ENCODE results near the gene BRD8. TPM values are rescaled to one million over a fixed set of nuclear protein-coding genes. Genes with fewer than 3 reads are reported as not detected.
"Not testable (repeated sequence)": the region's sequence is repeated elsewhere in the genome, so short reads cannot be mapped to it uniquely, and the experiment has no call there.

Gene BRD8
- total and polyA plus RNA-seq, 2 donors = 44.3 to 75.3 TPM

- no peaks in the 10 kb centered on the region for H3K9me3 ChIP-seq (ENCODE audit: control insufficient read depth in 2 of 2, insufficient read depth in 1 of 2, low read length in 1 of 2)
- WGBS = under 1% methylated on average over 16 of the region's 16 CpGs
- no peaks in the 10 kb centered on the region for H3K27me3 ChIP-seq (ENCODE audit: control insufficient read depth in 2 of 2, insufficient read depth in 1 of 2, low read length in 1 of 2)
- H3K4me3 ChIP-seq (ENCODE audit: low read length in 2 of 2) = peak overlapping the region; percentile 69 to 75
- DNase-seq (ENCODE audit: low read depth in 6 of 9, low spot score in 9 of 9) = peak in 8 of 9 donors; percentile 9 to 58 (median 32)
- H3K27ac ChIP-seq (ENCODE audit: low read depth in 1 of 2, low read length in 1 of 2) = peak overlapping the region; percentile 87 to 97
- peaks cover 19 to 20% of the 10 kb centered on the region in 2 donors for H3K4me1 ChIP-seq (ENCODE audit: control insufficient read depth in 2 of 2, insufficient read depth in 2 of 2, low read length in 2 of 2)
- H3K36me3 ChIP-seq (ENCODE audit: control insufficient read depth in 2 of 2, insufficient read depth in 2 of 2, low read length in 1 of 2) = peaks cover 24 to 56% of the 10 kb centered on the region in 2 donors
These were observed 402 bp downstream of the BRD8 start for GRCh38 chr5:138177941-138178515.

GRCh38 chr5:138170299-138170698, 8.1 kb downstream of the BRD8 start:
- DNase-seq (ENCODE audit: low read depth in 6 of 9, low spot score in 9 of 9) = no peak
- no peak overlapping the region for H3K27ac ChIP-seq (ENCODE audit: low read depth in 1 of 2, low read length in 1 of 2)
- H3K4me3 ChIP-seq (ENCODE audit: low read length in 2 of 2) = no peak overlapping the region
- H3K36me3 ChIP-seq (ENCODE audit: control insufficient read depth in 2 of 2, insufficient read depth in 2 of 2, low read length in 1 of 2) = peaks cover 67 to 93% of the 10 kb centered on the region in 2 donors
- H3K4me1 ChIP-seq (ENCODE audit: control insufficient read depth in 2 of 2, insufficient read depth in 2 of 2, low read length in 2 of 2) = no peaks in the 10 kb centered on the region
- H3K9me3 ChIP-seq (ENCODE audit: control insufficient read depth in 2 of 2, insufficient read depth in 1 of 2, low read length in 1 of 2) = no peaks in the 10 kb centered on the region
- no peaks in the 10 kb centered on the region for H3K27me3 ChIP-seq (ENCODE audit: control insufficient read depth in 2 of 2, insufficient read depth in 1 of 2, low read length in 1 of 2)

DNA sequence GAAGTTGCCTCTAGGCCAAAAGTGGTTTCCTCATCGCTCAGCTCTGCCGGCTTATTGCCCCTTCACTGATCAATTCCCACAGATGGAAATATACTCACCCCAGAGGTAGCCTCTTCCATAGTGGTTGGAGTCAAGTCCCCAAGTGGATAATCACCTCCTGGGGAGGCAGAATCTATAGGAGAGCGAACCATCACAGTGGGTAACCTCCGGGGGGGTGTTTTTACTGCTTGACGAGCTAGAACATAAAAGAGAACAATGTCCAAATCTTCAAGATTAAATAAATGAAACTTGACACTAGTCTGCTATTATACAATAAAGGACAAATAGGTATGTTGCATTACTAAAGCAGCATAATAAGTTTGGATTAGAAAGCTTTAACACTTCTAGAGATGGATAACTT, 9.3 kb downstream of the BRD8 start:
- DNase-seq (ENCODE audit: low read depth in 6 of 9, low spot score in 9 of 9) = no peak
- no peak overlapping the region for H3K27ac ChIP-seq (ENCODE audit: low read depth in 1 of 2, low read length in 1 of 2)
- 98% methylated on average over 5 of the region's 5 CpGs for WGBS

GRCh38 chr5:138163721-138164120, 14.7 kb downstream of the BRD8 start:
- Histone ChIP-seq H3K36me3 (ENCODE audit: control insufficient read depth in 2 of 2, insufficient read depth in 2 of 2, low read length in 1 of 2) (peaks cover 86 to 97% of the 10 kb centered on the region in 2 donors), H3K4me3 (ENCODE audit: low read length in 2 of 2) (no peak overlapping the region), H3K27ac (ENCODE audit: low read depth in 1 of 2, low read length in 1 of 2) (no peak overlapping the region), H3K27me3 (ENCODE audit: control insufficient read depth in 2 of 2, insufficient read depth in 1 of 2, low read length in 1 of 2) (no peaks in the 10 kb centered on the region), H3K9me3 (ENCODE audit: control insufficient read depth in 2 of 2, insufficient read depth in 1 of 2, low read length in 1 of 2) (no peaks in the 10 kb centered on the region), H3K4me1 (ENCODE audit: control insufficient read depth in 2 of 2, insufficient read depth in 2 of 2, low read length in 2 of 2) (no peaks in the 10 kb centered on the region)
- DNase-seq (ENCODE audit: low read depth in 6 of 9, low spot score in 9 of 9) = no peak

More for the DNA sequence above, 9.3 kb downstream of the BRD8 start:
- no peaks in the 10 kb centered on the region for H3K4me1 ChIP-seq (ENCODE audit: control insufficient read depth in 2 of 2, insufficient read depth in 2 of 2, low read length in 2 of 2)
- H3K4me3 ChIP-seq (ENCODE audit: low read length in 2 of 2) = no peak overlapping the region
- no peaks in the 10 kb centered on the region for H3K27me3 ChIP-seq (ENCODE audit: control insufficient read depth in 2 of 2, insufficient read depth in 1 of 2, low read length in 1 of 2)
- peaks cover 69 to 94% of the 10 kb centered on the region in 2 donors for H3K36me3 ChIP-seq (ENCODE audit: control insufficient read depth in 2 of 2, insufficient read depth in 2 of 2, low read length in 1 of 2)
- no peaks in the 10 kb centered on the region for H3K9me3 ChIP-seq (ENCODE audit: control insufficient read depth in 2 of 2, insufficient read depth in 1 of 2, low read length in 1 of 2)

DNA sequence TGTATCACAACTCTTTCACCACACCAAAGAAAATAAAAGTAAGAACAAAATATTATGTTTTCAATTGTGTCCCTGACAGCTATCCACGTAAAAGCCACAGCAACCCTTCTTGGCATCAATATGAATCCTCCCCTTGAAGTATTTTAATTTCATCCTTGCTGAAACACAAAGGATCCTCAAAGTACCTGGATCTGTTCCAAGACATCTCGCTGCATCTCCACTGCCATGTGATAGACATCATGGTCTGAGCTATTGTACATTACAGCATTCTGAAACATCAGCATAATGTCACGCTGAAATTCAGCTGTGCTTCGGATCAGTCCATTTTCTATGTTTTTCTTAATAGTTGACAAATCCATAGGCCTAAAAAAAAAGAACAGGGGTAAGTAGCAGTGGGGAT, 17.7 kb downstream of the BRD8 start:
- Histone ChIP-seq H3K27ac (ENCODE audit: low read depth in 1 of 2, low read length in 1 of 2) (no peak overlapping the region), H3K36me3 (ENCODE audit: control insufficient read depth in 2 of 2, insufficient read depth in 2 of 2, low read length in 1 of 2) (peaks cover 81 to 93% of the 10 kb centered on the region in 2 donors)

GRCh38 chr5:138159666-138160065, 18.8 kb downstream of the BRD8 start:
- no peak overlapping the region for H3K27ac ChIP-seq (ENCODE audit: low read depth in 1 of 2, low read length in 1 of 2)
- H3K4me1 ChIP-seq (ENCODE audit: control insufficient read depth in 2 of 2, insufficient read depth in 2 of 2, low read length in 2 of 2) = no peaks in the 10 kb centered on the region
- 98% methylated on average over 5 of the region's 5 CpGs for WGBS
- no peak overlapping the region for H3K4me3 ChIP-seq (ENCODE audit: low read length in 2 of 2)
- no peaks in the 10 kb centered on the region for H3K27me3 ChIP-seq (ENCODE audit: control insufficient read depth in 2 of 2, insufficient read depth in 1 of 2, low read length in 1 of 2)
- no peaks in the 10 kb centered on the region for H3K9me3 ChIP-seq (ENCODE audit: control insufficient read depth in 2 of 2, insufficient read depth in 1 of 2, low read length in 1 of 2)
- no peak for DNase-seq (ENCODE audit: low read depth in 6 of 9, low spot score in 9 of 9)
- H3K36me3 ChIP-seq (ENCODE audit: control insufficient read depth in 2 of 2, insufficient read depth in 2 of 2, low read length in 1 of 2) = peaks cover 72 to 85% of the 10 kb centered on the region in 2 donors

More for the DNA sequence above, 17.7 kb downstream of the BRD8 start:
- WGBS = 96% methylated on average over 4 of the region's 4 CpGs
- H3K4me1 ChIP-seq (ENCODE audit: control insufficient read depth in 2 of 2, insufficient read depth in 2 of 2, low read length in 2 of 2) = no peaks in the 10 kb centered on the region
- no peak overlapping the region for H3K4me3 ChIP-seq (ENCODE audit: low read length in 2 of 2)
- no peak for DNase-seq (ENCODE audit: low read depth in 6 of 9, low spot score in 9 of 9)
- no peaks in the 10 kb centered on the region for H3K27me3 ChIP-seq (ENCODE audit: control insufficient read depth in 2 of 2, insufficient read depth in 1 of 2, low read length in 1 of 2)
- H3K9me3 ChIP-seq (ENCODE audit: control insufficient read depth in 2 of 2, insufficient read depth in 1 of 2, low read length in 1 of 2) = no peaks in the 10 kb centered on the region

DNA sequence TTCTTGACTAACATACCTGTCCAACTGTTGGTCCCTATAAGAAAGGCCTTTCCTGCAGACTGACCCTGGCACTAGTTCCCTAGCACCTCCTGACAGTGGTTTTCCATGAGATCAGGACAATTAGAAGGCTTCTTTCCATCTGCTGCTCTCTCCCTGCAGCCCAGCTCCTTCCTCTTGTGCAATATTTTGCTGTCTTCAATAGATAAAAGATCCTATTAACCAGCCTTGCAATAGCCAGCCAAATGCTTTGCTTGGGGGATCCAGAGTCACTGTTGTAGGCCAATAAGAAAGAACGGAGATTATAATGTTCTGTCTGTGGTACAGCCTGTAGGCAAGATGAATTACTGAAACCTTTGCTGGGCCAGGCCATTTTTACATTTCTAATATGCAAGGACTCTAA, 20.8 kb downstream of the BRD8 start:
- Histone ChIP-seq H3K4me3 (ENCODE audit: low read length in 2 of 2) (no peak overlapping the region), H3K4me1 (ENCODE audit: control insufficient read depth in 2 of 2, insufficient read depth in 2 of 2, low read length in 2 of 2) (no peaks in the 10 kb centered on the region), H3K27me3 (ENCODE audit: control insufficient read depth in 2 of 2, insufficient read depth in 1 of 2, low read length in 1 of 2) (no peaks in the 10 kb centered on the region), H3K36me3 (ENCODE audit: control insufficient read depth in 2 of 2, insufficient read depth in 2 of 2, low read length in 1 of 2) (peaks cover 56 to 65% of the 10 kb centered on the region in 2 donors), H3K27ac (ENCODE audit: low read depth in 1 of 2, low read length in 1 of 2) (no peak overlapping the region), H3K9me3 (ENCODE audit: control insufficient read depth in 2 of 2, insufficient read depth in 1 of 2, low read length in 1 of 2) (no peaks in the 10 kb centered on the region)
- WGBS = 98% methylated on average over 1 of the region's 1 CpG
- DNase-seq (ENCODE audit: low read depth in 6 of 9, low spot score in 9 of 9) = no peak

- peaks cover 42 to 48% of the 10 kb centered on the region in 2 donors for H3K36me3 ChIP-seq (ENCODE audit: control insufficient read depth in 2 of 2, insufficient read depth in 2 of 2, low read length in 1 of 2)
- H3K9me3 ChIP-seq (ENCODE audit: control insufficient read depth in 2 of 2, insufficient read depth in 1 of 2, low read length in 1 of 2); H3K27me3 ChIP-seq (ENCODE audit: control insufficient read depth in 2 of 2, insufficient read depth in 1 of 2, low read length in 1 of 2); H3K4me1 ChIP-seq (ENCODE audit: control insufficient read depth in 2 of 2, insufficient read depth in 2 of 2, low read length in 2 of 2); DNase-seq (ENCODE audit: low read depth in 6 of 9, low spot score in 9 of 9); H3K4me3 ChIP-seq (ENCODE audit: low read length in 2 of 2); H3K27ac ChIP-seq (ENCODE audit: low read depth in 1 of 2, low read length in 1 of 2): not testable (repeated sequence)
- WGBS = over 99% methylated on average over 9 of the region's 9 CpGs
These were observed 22.5 kb downstream of the BRD8 start for GRCh38 chr5:138155977-138156376.

DNA sequence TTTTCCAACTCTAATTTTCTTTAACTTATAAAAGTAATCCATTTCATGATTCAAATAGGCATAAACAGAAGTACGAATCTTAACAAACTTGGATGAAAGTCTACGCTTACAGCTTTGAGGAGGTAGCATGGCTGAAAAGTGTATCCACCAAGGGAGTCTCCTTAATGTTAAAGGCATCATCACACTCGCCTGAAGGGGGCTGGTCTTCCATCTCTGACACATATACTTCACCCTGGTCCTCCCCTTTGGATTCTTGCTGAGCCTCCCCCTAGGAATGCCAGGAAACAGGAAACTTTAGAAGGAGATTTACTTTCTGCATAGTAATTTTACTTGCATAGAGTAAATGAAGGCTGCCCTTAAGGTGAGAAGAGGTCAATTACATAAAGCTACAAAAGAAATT, 28.9 kb downstream of the BRD8 start:
- H3K9me3 ChIP-seq (ENCODE audit: control insufficient read depth in 2 of 2, insufficient read depth in 1 of 2, low read length in 1 of 2) = no peaks in the 10 kb centered on the region
- 77% methylated on average over 3 of the region's 3 CpGs for WGBS
- no peaks in the 10 kb centered on the region for H3K36me3 ChIP-seq (ENCODE audit: control insufficient read depth in 2 of 2, insufficient read depth in 2 of 2, low read length in 1 of 2)
- no peaks in the 10 kb centered on the region for H3K4me1 ChIP-seq (ENCODE audit: control insufficient read depth in 2 of 2, insufficient read depth in 2 of 2, low read length in 2 of 2)
- no peak for DNase-seq (ENCODE audit: low read depth in 6 of 9, low spot score in 9 of 9)
- H3K27me3 ChIP-seq (ENCODE audit: control insufficient read depth in 2 of 2, insufficient read depth in 1 of 2, low read length in 1 of 2) = no peaks in the 10 kb centered on the region
- H3K27ac ChIP-seq (ENCODE audit: low read depth in 1 of 2, low read length in 1 of 2) = no peak overlapping the region
- H3K4me3 ChIP-seq (ENCODE audit: low read length in 2 of 2) = no peak overlapping the region
